Large intestine (tissue), 3 donors: ENCODE results near the gene RNF126. TPM values are rescaled to one million over a fixed set of nuclear protein-coding genes. Genes with fewer than 3 reads are reported as not detected.
"Not testable (repeated sequence)": the region's sequence is repeated elsewhere in the genome, so short reads cannot be mapped to it uniquely, and the experiment has no call there.

Experiments used
- DNase-seq, 2 donors: peaks; one replicate each; pipeline versions ENCODE4 v3.0.0 to v3.0.0-alpha.2; 2013
- H3K27ac ChIP-seq: one replicate; pipeline ENCODE4 v1.5.1; 2013; ENCODE audit warnings: low read length
- H3K27me3 ChIP-seq: 2 replicates; pipeline ENCODE4 v1.6.1; 2013; ENCODE audit warnings: low read length; ENCODE audit not compliant: control insufficient read depth, insufficient read depth
- H3K36me3 ChIP-seq: 2 replicates; pipeline ENCODE4 v1.6.1; 2013; ENCODE audit warnings: low read length; ENCODE audit not compliant: control insufficient read depth, insufficient read depth
- H3K4me1 ChIP-seq: one replicate; pipeline ENCODE4 v1.6.1; 2013; ENCODE audit warnings: low read length; ENCODE audit not compliant: control insufficient read depth, insufficient read depth
- H3K4me3 ChIP-seq: one replicate; pipeline ENCODE4 v1.5.1; 2013; ENCODE audit warnings: low read length
- H3K9me3 ChIP-seq: one replicate; pipeline ENCODE4 v1.6.1; 2013; ENCODE audit warnings: mild to moderate bottlenecking, low read depth, low read length, moderate library complexity; ENCODE audit not compliant: control insufficient read depth
- WGBS: methylation state at CpG from one replicate; pipeline ENCODE4 v1.1.5; 2013; ENCODE audit warnings: low lambda C conversion rate; ENCODE audit not compliant: insufficient coverage; 5-methylcytosine and 5-hydroxymethylcytosine counted together
- polyA plus RNA-seq: library from polyadenylated mRNA; unstranded; fragments of 120-200 nt; gene quantifications from one replicate; pipeline ENCODE4 v1.2.1, GENCODE V29; 2013

Gene RNF126
- polyA plus RNA-seq, 1 donor = 41.4 TPM

- peak overlapping the region; percentile 61 for H3K27ac ChIP-seq
- DNase-seq = peak; percentile 90 to 91
- H3K36me3 ChIP-seq = no peaks in the 10 kb centered on the region
- peak overlapping the region; percentile 67 for H3K4me3 ChIP-seq
- H3K4me1 ChIP-seq = peaks cover 10% of the 10 kb centered on the region
- no CpG with 5 or more reads among the region's 50 CpGs for WGBS
- peaks cover 7% of the 10 kb centered on the region for H3K9me3 ChIP-seq
- peaks cover 4% of the 10 kb centered on the region for H3K27me3 ChIP-seq
Measured at GRCh38 chr19:703651-704446, 40.8 kb upstream of the RNF126 start.

GRCh38 chr19:703329-703650 is 40.3 kb upstream of the RNF126 start:
- peak overlapping the region; percentile 67 for H3K4me3 ChIP-seq
- H3K36me3 ChIP-seq = no peaks in the 10 kb centered on the region
- WGBS = 33% methylated on average over 2 of the region's 4 CpGs

DNA sequence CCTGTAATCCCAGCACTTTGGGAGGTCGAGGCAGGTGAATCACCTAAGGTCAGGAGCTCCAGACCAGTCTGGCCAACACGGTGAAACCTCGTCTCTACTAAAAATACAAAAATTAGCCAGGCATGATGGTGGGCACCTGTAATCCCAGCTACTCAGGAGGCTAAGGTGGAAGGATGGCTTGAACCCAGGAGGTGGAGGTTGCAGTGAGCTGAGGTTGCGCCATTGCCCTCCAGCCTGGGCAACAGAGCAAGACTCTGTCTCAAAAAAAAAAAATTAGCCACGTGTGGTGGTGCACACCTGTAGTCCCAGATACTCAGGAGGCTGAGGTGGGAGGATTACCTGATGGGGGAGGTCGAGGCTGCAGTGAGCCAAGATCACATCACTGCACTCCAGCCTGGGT is 39.8 kb upstream of the RNF126 start:
- not testable (repeated sequence) for H3K27me3 ChIP-seq, DNase-seq, H3K9me3 ChIP-seq, H3K4me1 ChIP-seq, H3K27ac ChIP-seq, H3K36me3 ChIP-seq
- no CpG with 5 or more reads among the region's 6 CpGs for WGBS
- H3K4me3 ChIP-seq = peak overlapping the region; percentile 67

More at GRCh38 chr19:703329-703650, 40.3 kb upstream of the RNF126 start:
- DNase-seq = no peak
- Histone ChIP-seq H3K9me3 (peaks cover 4% of the 10 kb centered on the region), H3K4me1 (peaks cover 7% of the 10 kb centered on the region), H3K27me3 (peaks cover 4% of the 10 kb centered on the region), H3K27ac (peak overlapping the region; percentile 61)

DNA sequence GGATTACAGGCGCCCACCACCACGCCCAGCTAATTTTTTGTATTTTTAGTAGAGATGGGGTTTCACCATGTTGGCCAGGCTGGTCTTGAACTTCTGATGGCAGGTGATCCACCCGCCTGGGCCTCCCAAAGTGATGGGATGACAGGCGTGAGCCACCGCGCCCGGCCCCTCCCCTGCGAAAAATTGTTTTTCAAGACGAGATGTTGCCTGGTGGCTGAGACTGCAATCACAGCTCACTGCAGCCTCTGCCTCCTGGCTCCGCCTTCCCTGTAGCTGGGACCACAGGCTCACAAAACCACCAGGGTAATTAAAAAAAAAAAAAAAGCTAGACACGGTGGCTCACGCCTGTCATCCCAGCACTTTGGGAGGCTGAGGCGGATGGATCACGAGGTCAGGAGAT is 36.9 kb upstream of the RNF126 start:
- peaks cover 11% of the 10 kb centered on the region for H3K27me3 ChIP-seq
- not testable (repeated sequence) for DNase-seq, H3K9me3 ChIP-seq, H3K27ac ChIP-seq, H3K4me1 ChIP-seq, H3K36me3 ChIP-seq, H3K4me3 ChIP-seq
- no CpG with 5 or more reads among the region's 14 CpGs for WGBS

DNA sequence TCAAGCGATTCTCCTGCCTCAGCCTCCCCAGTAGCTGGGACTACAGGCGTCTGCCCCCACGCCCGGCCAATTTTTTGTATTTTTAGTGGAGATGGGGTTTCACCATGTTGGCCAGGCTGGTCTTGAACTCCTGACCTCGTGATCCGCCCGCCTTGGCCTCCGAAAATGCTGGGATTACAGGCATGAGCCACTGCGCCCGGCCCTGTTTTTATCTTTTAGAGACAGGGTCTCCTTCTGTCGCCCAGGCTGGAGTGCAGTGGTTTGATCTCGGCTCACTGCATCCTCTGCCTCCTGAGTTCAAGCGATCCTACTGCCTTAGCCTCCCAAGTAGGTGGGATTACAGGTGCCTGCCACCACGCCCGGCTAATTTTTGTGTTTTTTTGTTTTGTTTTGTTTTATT is 35.5 kb upstream of the RNF126 start:
- peaks cover 12% of the 10 kb centered on the region for H3K27me3 ChIP-seq
- 100% methylated on average over 2 of the region's 15 CpGs for WGBS

GRCh38 chr19:695352-695949 is 32.4 kb upstream of the RNF126 start, which contains the start of gene PRSS57:
TSS of gene PRSS57 (minus strand) at chr19:695452. CDS start at chr19:695430, 22 bp downstream.
- Histone ChIP-seq H3K27me3 (peaks cover 12% of the 10 kb centered on the region), H3K4me3 (no peak within 1 kb of the TSS), H3K9me3 (peaks cover 6% of the 10 kb centered on the region), H3K36me3 (no peaks in the 10 kb centered on the region), H3K4me1 (no peaks in the 10 kb centered on the region), H3K27ac (no peak within 1 kb of the TSS)
- DNase-seq = no peak
- no CpG with 5 or more reads among the region's 31 CpGs for WGBS

More for the DNA sequence above, 35.5 kb upstream of the RNF126 start:
- not testable (repeated sequence) for DNase-seq, H3K36me3 ChIP-seq, H3K4me1 ChIP-seq, H3K4me3 ChIP-seq, H3K9me3 ChIP-seq, H3K27ac ChIP-seq

DNA sequence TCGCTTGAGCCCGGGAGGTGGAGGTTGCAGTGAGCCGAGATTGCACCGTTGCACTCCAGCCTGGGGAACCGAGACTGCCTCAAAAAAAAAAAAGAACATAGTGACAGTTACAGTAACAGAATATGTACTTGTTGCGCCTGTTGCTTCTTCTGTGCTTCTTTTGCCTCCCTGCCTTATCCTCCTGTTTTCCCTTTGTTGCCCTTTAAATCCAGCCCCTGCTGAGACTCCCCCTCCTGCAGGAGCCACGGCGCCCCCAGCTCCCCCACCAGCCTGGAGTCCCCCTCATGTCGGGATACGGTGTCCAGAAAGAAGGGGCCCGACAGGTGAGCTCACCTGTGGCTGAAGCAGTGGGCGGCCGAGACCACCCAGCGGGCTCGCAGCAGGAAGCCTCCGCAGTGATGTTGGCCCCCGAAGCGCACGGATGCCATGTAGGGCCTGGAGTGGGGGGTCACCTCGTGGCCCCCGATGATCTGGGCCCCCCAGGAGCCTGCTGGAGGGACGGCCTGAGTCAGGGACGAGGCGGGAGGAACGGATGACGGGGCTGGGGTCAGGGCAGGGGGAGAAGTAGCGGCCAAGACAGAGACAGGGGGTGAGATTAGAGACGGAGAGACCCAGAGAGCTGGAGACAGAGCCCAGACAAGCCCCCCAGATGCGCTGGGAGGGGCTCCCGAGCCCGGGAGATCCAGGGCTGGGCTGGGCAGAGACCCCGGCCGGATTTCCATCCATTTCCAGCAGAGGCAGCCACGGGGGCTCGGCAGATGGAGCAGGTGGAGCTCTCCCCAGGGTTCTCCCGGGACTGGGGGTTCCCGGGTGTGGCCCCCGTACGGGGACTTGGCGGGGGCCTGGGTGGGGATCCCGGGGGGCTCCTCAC is 31.7 kb upstream of the RNF126 start:
- H3K9me3 ChIP-seq = peaks cover 8% of the 10 kb centered on the region
- no CpG with 5 or more reads among the region's 41 CpGs for WGBS
- no peaks in the 10 kb centered on the region for H3K4me1 ChIP-seq
- no peaks in the 10 kb centered on the region for H3K36me3 ChIP-seq
- no peak overlapping the region for H3K4me3 ChIP-seq
- H3K27me3 ChIP-seq = peaks cover 12% of the 10 kb centered on the region
- no peak overlapping the region for H3K27ac ChIP-seq
- no peak for DNase-seq

DNA sequence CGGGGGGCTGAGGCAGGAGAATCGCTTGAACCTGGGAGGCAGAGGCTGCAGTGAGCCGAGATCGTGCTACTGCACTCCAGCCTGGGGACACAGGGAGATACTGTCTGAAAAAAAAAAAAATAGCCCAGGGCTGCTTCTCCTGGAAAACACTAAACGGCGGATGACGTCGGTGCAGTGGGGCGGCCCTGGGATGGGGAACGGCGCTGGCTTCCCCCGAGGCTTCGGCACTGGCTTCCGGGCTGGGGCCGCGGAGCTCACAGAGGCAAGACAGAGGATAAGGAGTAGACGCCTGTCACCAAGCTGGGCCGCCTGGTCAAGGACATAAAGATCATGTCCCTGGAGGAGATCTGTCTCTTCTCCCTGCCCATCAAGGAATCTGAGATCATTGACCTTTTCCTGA is 27.2 kb upstream of the RNF126 start:
- DNase-seq = no peak
- H3K4me3 ChIP-seq = no peak overlapping the region
- peaks cover 7% of the 10 kb centered on the region for H3K27me3 ChIP-seq
- no peaks in the 10 kb centered on the region for H3K4me1 ChIP-seq
- H3K36me3 ChIP-seq = no peaks in the 10 kb centered on the region
- no peak overlapping the region for H3K27ac ChIP-seq
- H3K9me3 ChIP-seq = peaks cover 5% of the 10 kb centered on the region
- no CpG with 5 or more reads among the region's 18 CpGs for WGBS

DNA sequence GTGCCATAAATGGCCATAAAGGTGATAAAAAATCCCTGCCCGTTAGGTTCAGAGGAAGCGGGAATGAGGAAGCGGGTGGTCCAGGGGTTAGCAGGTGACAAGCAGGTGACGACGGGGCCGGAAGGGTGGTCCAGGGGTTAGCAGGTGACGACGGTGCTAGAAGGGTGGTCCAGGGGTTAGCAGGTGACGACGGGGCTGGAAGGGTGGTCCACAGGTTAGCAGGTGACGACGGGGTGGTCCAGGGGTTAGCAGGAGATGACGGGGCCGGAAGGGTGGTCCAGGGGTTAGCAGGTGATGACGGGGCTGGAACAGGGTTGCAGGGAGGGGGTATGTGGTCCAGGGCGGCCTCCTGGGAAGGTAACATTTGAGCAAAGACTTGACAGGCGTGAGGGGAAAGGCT is 26.0 kb upstream of the RNF126 start:
- Histone ChIP-seq H3K36me3 (no peaks in the 10 kb centered on the region), H3K4me1 (no peaks in the 10 kb centered on the region), H3K9me3 (peaks cover 2% of the 10 kb centered on the region), H3K27me3 (no peaks in the 10 kb centered on the region), H3K4me3 (no peak overlapping the region), H3K27ac (no peak overlapping the region)
- DNase-seq = no peak
- WGBS = no CpG with 5 or more reads among the region's 17 CpGs

- no CpG with 5 or more reads among the region's 15 CpGs for WGBS
- no peaks in the 10 kb centered on the region for H3K36me3 ChIP-seq
- H3K4me1 ChIP-seq = no peaks in the 10 kb centered on the region
- no peaks in the 10 kb centered on the region for H3K27me3 ChIP-seq
- peaks cover 2% of the 10 kb centered on the region for H3K9me3 ChIP-seq
- DNase-seq = no peak
- H3K27ac ChIP-seq = no peak overlapping the region
- no peak overlapping the region for H3K4me3 ChIP-seq
Measured at GRCh38 chr19:688214-688613, 25.2 kb upstream of the RNF126 start.
